Vagina (tissue), 2 donors: ENCODE measurements around the gene ADAT1.

Experiments used
- POLR2A ChIP-seq, 2 donors: fragments of 450-650 bp; IDR thresholded peaks; one replicate each; pipeline ENCODE4 v1.6.1; 2017; ENCODE audit warnings: antibody characterized with exemption in 2 of 2, mild to moderate bottlenecking in 2 of 2, moderate library complexity in 2 of 2
- TF ChIP-seq, protein P1 (sequence below), 3 experiments: fragments of 450-650 bp in 2 of 3; fragments of 200-600 bp in 1 of 3; sonication (generic) in 1 of 3; IDR thresholded peaks; one replicate each; pipeline ENCODE4 v1.5.1; 2017 to 2019; ENCODE audit warnings: antibody characterized with exemption in 3 of 3, mild to moderate bottlenecking in 2 of 3, moderate library complexity in 2 of 3

DNA sequence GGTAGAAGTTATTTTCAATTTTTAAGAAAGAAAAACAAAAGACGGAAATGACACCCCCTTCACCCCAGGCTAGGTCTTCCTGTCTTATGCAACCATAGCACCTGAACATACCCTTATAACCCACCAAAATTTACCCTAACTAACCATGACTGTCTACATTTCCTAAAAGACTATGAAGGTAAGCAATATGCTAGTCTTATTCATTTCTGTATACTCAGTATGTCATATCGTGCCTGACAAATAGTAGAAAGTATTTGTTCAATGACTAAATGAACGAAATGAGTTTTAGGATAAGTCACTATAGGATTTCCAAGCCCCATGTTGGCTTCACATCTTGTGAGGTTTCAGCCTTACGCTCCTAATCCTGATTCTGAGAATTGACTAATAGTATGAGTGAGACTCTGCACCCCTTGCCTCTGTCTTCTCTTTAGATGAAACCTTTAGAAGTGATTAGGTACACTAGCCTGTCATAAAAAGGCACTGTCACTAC, 6.5 kb downstream of the ADAT1 start:
- TF ChIP-seq POLR2A (IDR thresholded peaks at IDR 0.05), result no peak
- TF ChIP-seq, protein P1, sequence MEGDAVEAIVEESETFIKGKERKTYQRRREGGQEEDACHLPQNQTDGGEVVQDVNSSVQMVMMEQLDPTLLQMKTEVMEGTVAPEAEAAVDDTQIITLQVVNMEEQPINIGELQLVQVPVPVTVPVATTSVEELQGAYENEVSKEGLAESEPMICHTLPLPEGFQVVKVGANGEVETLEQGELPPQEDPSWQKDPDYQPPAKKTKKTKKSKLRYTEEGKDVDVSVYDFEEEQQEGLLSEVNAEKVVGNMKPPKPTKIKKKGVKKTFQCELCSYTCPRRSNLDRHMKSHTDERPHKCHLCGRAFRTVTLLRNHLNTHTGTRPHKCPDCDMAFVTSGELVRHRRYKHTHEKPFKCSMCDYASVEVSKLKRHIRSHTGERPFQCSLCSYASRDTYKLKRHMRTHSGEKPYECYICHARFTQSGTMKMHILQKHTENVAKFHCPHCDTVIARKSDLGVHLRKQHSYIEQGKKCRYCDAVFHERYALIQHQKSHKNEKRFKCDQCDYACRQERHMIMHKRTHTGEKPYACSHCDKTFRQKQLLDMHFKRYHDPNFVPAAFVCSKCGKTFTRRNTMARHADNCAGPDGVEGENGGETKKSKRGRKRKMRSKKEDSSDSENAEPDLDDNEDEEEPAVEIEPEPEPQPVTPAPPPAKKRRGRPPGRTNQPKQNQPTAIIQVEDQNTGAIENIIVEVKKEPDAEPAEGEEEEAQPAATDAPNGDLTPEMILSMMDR (IDR thresholded peaks at IDR 0.05), result no peak
